H9 (cell line): Measurements from ENCODE around the gene MRPS18A. TPM values are rescaled to one million over a fixed set of nuclear protein-coding genes. Genes with fewer than 3 reads are reported as not detected.

Experiments used
- DNase-seq: peaks from one replicate; pipeline ENCODE4 v3.0.0-alpha.2; 2017
- H2AFZ ChIP-seq: one replicate; pipeline ENCODE4 v1.6.1; 2013; ENCODE audit warnings: mild to moderate bottlenecking, low read length, control low read depth, moderate library complexity
- H2AK5ac ChIP-seq: 2 replicates; pipeline ENCODE4 v1.6.1; 2013; ENCODE audit warnings: low read length, control low read depth, mixed read lengths; ENCODE audit not compliant: insufficient read length
- H2BK120ac ChIP-seq: one replicate; pipeline ENCODE4 v1.6.1; 2013; ENCODE audit warnings: low read depth, mild to moderate bottlenecking, low read length, control low read depth, inconsistent platforms; ENCODE audit not compliant: poor library complexity, severe bottlenecking
- H2BK12ac ChIP-seq: 2 replicates; pipeline ENCODE4 v1.6.1; 2013; ENCODE audit warnings: low read length, control low read depth, mixed read lengths, low read depth; ENCODE audit not compliant: insufficient read length
- H2BK15ac ChIP-seq: 2 replicates; pipeline ENCODE4 v1.6.1; 2013; ENCODE audit warnings: low read depth, low read length, control low read depth
- H2BK20ac ChIP-seq: one replicate; pipeline ENCODE4 v1.6.1; 2013; ENCODE audit warnings: low read depth, mild to moderate bottlenecking, low read length, control low read depth, inconsistent platforms; ENCODE audit not compliant: poor library complexity, severe bottlenecking
- H2BK5ac ChIP-seq: 2 replicates; pipeline ENCODE4 v1.6.1; 2013; ENCODE audit warnings: low read length, control low read depth, mixed read lengths; ENCODE audit not compliant: insufficient read length
- H3K14ac ChIP-seq: 2 replicates; pipeline ENCODE4 v1.6.1; 2013; ENCODE audit warnings: low read length, control low read depth; ENCODE audit not compliant: insufficient read depth
- H3K18ac ChIP-seq: 2 replicates; pipeline ENCODE4 v1.6.1; 2013; ENCODE audit warnings: low read depth, mild to moderate bottlenecking, mixed read lengths, low read length, control low read depth; ENCODE audit not compliant: insufficient read length
- H3K23ac ChIP-seq: 2 replicates; pipeline ENCODE4 v1.6.1; 2013; ENCODE audit warnings: low read length, control low read depth, mixed read lengths, low read depth; ENCODE audit not compliant: insufficient read length
- H3K23me2 ChIP-seq: 2 replicates; pipeline ENCODE4 v1.6.1; 2013; ENCODE audit warnings: low read depth, mild to moderate bottlenecking, mixed read lengths, low read length, control low read depth; ENCODE audit not compliant: insufficient read length, poor library complexity, severe bottlenecking
- H3K27ac ChIP-seq: 2 replicates; pipeline ENCODE4 v1.5.1; 2013; ENCODE audit warnings: low read length, control low read depth, mixed read lengths, low read depth; ENCODE audit not compliant: insufficient read length
- H3K27me3 ChIP-seq: 2 replicates; pipeline ENCODE4 v1.6.1; 2013; ENCODE audit warnings: low read length, control low read depth, inconsistent platforms; ENCODE audit not compliant: insufficient read depth
- H3K4ac ChIP-seq: 2 replicates; pipeline ENCODE4 v1.6.1; 2013; ENCODE audit warnings: low read depth, mild to moderate bottlenecking, control low read depth, inconsistent platforms, low read length, moderate library complexity
- H3K4me1 ChIP-seq: 2 replicates; pipeline ENCODE4 v1.6.1; 2013; ENCODE audit warnings: low read length, control low read depth, inconsistent platforms; ENCODE audit not compliant: insufficient read depth
- H3K4me2 ChIP-seq: 2 replicates; pipeline ENCODE4 v1.6.1; 2013; ENCODE audit warnings: low read length, control low read depth, mixed read lengths; ENCODE audit not compliant: insufficient read length, insufficient read depth
- H3K56ac ChIP-seq: 2 replicates; pipeline ENCODE4 v1.6.1; 2013; ENCODE audit warnings: low read depth, mild to moderate bottlenecking, mixed read lengths, low read length, control low read depth; ENCODE audit not compliant: insufficient read length
- H3K79me1 ChIP-seq: 2 replicates; pipeline ENCODE4 v1.6.1; 2013; ENCODE audit warnings: low read depth, mild to moderate bottlenecking, moderate library complexity, low read length, control low read depth, inconsistent platforms; ENCODE audit not compliant: insufficient read depth, poor library complexity, severe bottlenecking
- H3K79me2 ChIP-seq: 2 replicates; pipeline ENCODE4 v1.6.1; 2013; ENCODE audit warnings: low read length, control low read depth, inconsistent platforms; ENCODE audit not compliant: insufficient read depth
- H3K9ac ChIP-seq: 2 replicates; pipeline ENCODE4 v1.6.1; 2013; ENCODE audit warnings: low read length, control low read depth, mixed read lengths; ENCODE audit not compliant: insufficient read length; ENCODE audit errors: extremely low read depth
- H3K9me3 ChIP-seq: one replicate; pipeline ENCODE4 v1.6.1; 2013; ENCODE audit warnings: low read depth, low read length, inconsistent platforms; ENCODE audit not compliant: control insufficient read depth
- H3T11ph ChIP-seq: one replicate; pipeline ENCODE4 v1.6.1; 2013; ENCODE audit warnings: mild to moderate bottlenecking, low read length, control low read depth, inconsistent platforms
- H4K20me1 ChIP-seq: one replicate; pipeline ENCODE4 v1.6.1; 2013; ENCODE audit not compliant: control insufficient read depth, insufficient read length, insufficient read depth
- H4K5ac ChIP-seq: 2 replicates; pipeline ENCODE4 v1.6.1; 2013; ENCODE audit warnings: low read depth, mild to moderate bottlenecking, mixed read lengths, low read length, control low read depth; ENCODE audit not compliant: insufficient read length
- H4K8ac ChIP-seq: replicated peaks from 2 replicates; pipeline ENCODE4 v1.6.1; 2013; ENCODE audit warnings: low read length, control low read depth, mixed read lengths, low read depth; ENCODE audit not compliant: insufficient read length
- H4K91ac ChIP-seq: 2 replicates; pipeline ENCODE4 v1.6.1; 2013; ENCODE audit warnings: low read depth, mild to moderate bottlenecking, moderate library complexity, mixed read lengths, low read length, control low read depth; ENCODE audit not compliant: insufficient read length
- H3K27ac Mint-ChIP-seq, 3 experiments: 2 replicates in 2 of 3; 3 replicates in 1 of 3; pipeline ENCODE4 v1.8.0; 2020 to 2021; ENCODE audit warnings: mixed read lengths in 3 of 3, mild to moderate bottlenecking in 1 of 3, moderate library complexity in 1 of 3
- H3K27me3 Mint-ChIP-seq: 2 replicates; pipeline ENCODE4 v1.8.0; 2021; ENCODE audit warnings: low read depth, mild to moderate bottlenecking, moderate library complexity, mixed read lengths
- H3K36me3 Mint-ChIP-seq, 3 experiments: 2 replicates in 2 of 3; 3 replicates in 1 of 3; pipeline ENCODE4 v1.8.0; 2020 to 2021; ENCODE audit warnings: low read depth in 3 of 3, mixed read lengths in 3 of 3; ENCODE audit not compliant: insufficient read depth in 1 of 3
- H3K4me1 Mint-ChIP-seq, 2 experiments: 2 replicates each; pipeline ENCODE4 v1.8.0; 2020; ENCODE audit warnings: mixed read lengths in 2 of 2
- H3K4me3 Mint-ChIP-seq, 2 experiments: 2 replicates in 1 of 2; 3 replicates in 1 of 2; pipeline ENCODE4 v1.8.0; 2020 to 2021; ENCODE audit warnings: mild to moderate bottlenecking in 2 of 2, mixed read lengths in 2 of 2, moderate library complexity in 1 of 2
- H3K9me3 Mint-ChIP-seq, 2 experiments: 2 replicates in 1 of 2; 3 replicates in 1 of 2; pipeline ENCODE4 v1.8.0; 2020; ENCODE audit warnings: mild to moderate bottlenecking in 2 of 2, mixed read lengths in 2 of 2, moderate library complexity in 1 of 2
- WGBS: extraction: QIAGEN DNeasy Blood & Tissue Kit; methylation state at CpG from one replicate; pipeline ENCODE4 v1.1.7; 2013; ENCODE audit warnings: missing lambda C conversion rate, low lambda C conversion rate, mixed read lengths; ENCODE audit not compliant: insufficient read length; ENCODE audit errors: extremely low coverage; 5-methylcytosine and 5-hydroxymethylcytosine counted together
- total RNA-seq: library from RNA; stranded (reverse); gene quantifications from 2 replicates; pipeline ENCODE4 v1.2.1, GENCODE V29; 2021
- TF ChIP-seq, protein P1 (sequence below): fragments of 200-600 bp; sonication (generic); conservative IDR thresholded peaks from 3 replicates; pipeline ENCODE4 v1.8.0; 2021; ENCODE audit warnings: antibody characterized with exemption, mild to moderate bottlenecking

Gene MRPS18A
- total RNA-seq, 1 experiment from 2014 or later: 65.1 TPM

DNA sequence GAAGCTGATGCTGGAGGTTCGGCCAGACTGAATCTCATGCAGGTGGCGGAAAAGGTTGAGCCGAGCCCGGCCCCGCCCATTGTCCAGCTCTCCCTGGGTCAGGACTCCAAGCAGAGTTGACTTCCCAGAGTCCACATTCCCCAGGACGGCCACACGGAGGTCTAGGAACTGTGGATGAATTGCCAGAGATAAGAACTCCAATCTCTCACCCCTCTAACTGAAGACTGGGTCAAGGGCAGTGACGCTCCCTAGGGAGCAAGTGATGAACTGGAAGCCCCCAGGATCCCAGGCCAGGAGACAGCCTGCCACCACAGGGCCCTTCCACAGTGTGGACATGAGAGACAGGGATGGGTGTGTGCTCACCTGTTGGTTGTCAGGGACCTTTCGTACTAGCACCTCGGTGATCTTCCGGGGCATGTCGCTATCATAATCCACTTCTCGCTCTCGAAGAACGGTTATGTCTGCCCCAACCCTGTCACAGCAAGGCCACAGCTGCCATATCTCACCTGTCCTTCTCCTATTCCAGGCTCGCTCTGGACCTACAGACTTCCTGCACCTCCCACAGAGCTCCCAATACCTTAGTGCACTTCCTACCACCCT is 62.1 kb downstream of the MRPS18A start:
- TF ChIP-seq, protein P1, sequence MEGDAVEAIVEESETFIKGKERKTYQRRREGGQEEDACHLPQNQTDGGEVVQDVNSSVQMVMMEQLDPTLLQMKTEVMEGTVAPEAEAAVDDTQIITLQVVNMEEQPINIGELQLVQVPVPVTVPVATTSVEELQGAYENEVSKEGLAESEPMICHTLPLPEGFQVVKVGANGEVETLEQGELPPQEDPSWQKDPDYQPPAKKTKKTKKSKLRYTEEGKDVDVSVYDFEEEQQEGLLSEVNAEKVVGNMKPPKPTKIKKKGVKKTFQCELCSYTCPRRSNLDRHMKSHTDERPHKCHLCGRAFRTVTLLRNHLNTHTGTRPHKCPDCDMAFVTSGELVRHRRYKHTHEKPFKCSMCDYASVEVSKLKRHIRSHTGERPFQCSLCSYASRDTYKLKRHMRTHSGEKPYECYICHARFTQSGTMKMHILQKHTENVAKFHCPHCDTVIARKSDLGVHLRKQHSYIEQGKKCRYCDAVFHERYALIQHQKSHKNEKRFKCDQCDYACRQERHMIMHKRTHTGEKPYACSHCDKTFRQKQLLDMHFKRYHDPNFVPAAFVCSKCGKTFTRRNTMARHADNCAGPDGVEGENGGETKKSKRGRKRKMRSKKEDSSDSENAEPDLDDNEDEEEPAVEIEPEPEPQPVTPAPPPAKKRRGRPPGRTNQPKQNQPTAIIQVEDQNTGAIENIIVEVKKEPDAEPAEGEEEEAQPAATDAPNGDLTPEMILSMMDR: no peak
- Mint-ChIP-seq H3K9me3 (no peaks in the 10 kb centered on the region), H3K4me3 (no peak overlapping the region; a peak in 1 of 5 replicates), H3K4me1 (peaks cover 16 to 17% of the 10 kb centered on the region in 2 experiments), H3K27me3 (no peaks in the 10 kb centered on the region), H3K36me3 (peaks cover 51 to 76% (median 73%) of the 10 kb centered on the region in 3 experiments; a peak in 6 of 7 replicates), H3K27ac (no peak overlapping the region)
- Histone ChIP-seq H3K27ac (no peak overlapping the region), H3K14ac (no peak overlapping the region), H2BK15ac (no peak overlapping the region), H4K20me1 (no peaks in the 10 kb centered on the region), H3T11ph (no peak overlapping the region), H3K27me3 (no peaks in the 10 kb centered on the region), H2BK120ac (no peak overlapping the region), H3K56ac (no peak overlapping the region), H2AK5ac (no peak overlapping the region), H4K5ac (no peak overlapping the region), H3K9me3 (no peaks in the 10 kb centered on the region), H3K9ac (no peak overlapping the region), H3K18ac (no peak overlapping the region), H2BK20ac (no peak overlapping the region), H2BK12ac (no peak overlapping the region), H3K4ac (no peak overlapping the region), H4K91ac (no peak overlapping the region), H3K23me2 (peaks cover 8% of the 10 kb centered on the region), H3K4me1 (no peaks in the 10 kb centered on the region), H3K79me1 (peaks cover 6% of the 10 kb centered on the region), H4K8ac (no peak overlapping the region), H2BK5ac (no peak overlapping the region), H2AFZ (no peak overlapping the region), H3K79me2 (no peaks in the 10 kb centered on the region), H3K23ac (no peak overlapping the region), H3K4me2 (no peak overlapping the region)
- no CpG with 5 or more reads among the region's 16 CpGs for WGBS
- DNase-seq: no peak
